ENCODE data around the gene KCNMB2.

The KCNMB2 gene

GRCh38 chr3:178663201-178663934, 127.1 kb downstream of the KCNMB2 start:
- no peak for DNase-seq

GRCh38 chr3:178665747-178666146, 129.5 kb downstream of the KCNMB2 start:
- DNase-seq: no peak

DNA sequence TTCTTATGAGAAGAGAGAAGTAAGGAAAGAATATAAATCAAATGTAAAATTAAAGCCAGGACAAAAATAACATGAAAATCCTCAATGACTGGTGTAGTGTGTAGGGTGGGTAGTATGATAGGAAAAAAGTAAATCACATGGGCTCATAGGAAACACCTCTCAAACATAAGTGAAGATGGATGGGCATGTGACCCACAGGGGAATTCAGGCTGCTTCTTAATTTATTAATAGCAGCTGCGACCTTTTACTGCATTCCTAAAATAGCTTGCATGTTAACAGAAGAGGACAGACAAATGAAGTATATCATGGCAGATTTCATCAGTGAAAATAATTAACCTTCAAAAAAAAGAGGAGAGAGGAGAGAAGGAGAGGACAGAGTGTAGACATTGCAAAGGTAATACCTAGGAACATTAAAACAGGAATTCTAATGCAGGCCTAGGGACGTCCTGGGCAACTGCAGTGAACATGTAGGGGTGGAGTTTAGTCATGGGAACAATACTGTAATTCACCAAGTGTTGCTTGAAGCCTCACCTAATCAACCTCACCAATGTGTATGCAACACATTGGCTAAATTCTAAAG, 132.9 kb downstream of the KCNMB2 start:
- no peak for DNase-seq

DNA sequence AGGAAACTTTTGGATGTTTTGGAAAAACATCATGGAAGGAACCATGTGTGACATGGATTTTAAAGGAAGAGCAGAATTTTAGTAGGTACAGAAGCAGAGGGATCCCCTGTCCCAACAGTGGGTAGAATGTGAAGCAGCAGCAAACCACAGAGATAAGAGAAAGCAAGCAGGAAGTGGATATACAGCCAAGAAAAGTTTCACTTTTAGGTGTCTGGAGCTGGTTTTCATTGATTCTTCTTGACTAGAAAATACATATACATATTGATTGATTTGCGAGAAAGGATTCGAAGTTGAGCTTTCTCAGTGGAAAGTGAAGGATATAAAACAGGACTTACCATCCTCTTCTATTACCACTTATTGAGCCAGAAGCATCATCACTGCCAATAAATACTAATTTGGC, 133.5 kb downstream of the KCNMB2 start:
- no peak for DNase-seq

GRCh38 chr3:178671377-178671776, 135.1 kb downstream of the KCNMB2 start:
- DNase-seq: no peak

DNA sequence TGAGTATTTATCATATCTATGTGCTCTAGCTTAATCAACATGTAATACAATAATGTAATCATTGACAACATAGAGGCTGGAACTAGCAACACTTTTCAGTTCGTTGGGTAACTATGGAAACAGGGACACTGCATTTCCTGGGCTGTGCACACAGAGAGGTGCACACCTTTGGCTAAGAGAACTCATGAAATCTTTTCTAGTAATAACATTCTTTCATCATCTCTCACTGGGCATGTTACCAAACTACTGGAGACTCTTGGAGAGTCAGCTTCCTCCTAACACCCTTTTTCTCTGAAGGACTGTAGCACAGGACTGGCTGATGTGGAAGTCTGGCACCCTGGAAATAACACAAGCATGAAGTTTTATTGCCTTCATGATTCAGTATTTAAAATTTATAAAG, 135.6 kb downstream of the KCNMB2 start:
- no peak for DNase-seq

DNA sequence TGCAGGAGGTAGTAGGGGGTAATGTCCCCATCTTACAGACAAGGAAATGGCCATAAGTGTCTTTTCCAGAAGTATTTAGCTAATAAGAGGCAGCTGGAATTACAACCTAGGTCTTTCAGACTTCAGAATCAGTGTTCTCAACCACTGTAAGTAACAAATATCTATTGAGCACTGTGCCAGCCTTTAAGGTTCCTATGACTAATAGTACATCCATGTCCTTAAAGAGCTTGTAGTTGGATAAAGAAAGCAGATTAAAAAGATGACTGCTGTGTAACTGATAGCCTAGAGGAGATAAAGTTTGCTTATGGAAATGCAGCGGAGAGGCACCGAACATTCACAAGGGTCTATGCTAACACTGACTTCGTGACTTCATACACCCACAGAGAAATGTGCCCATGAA, 136.0 kb downstream of the KCNMB2 start:
- DNase-seq: no peak

DNA sequence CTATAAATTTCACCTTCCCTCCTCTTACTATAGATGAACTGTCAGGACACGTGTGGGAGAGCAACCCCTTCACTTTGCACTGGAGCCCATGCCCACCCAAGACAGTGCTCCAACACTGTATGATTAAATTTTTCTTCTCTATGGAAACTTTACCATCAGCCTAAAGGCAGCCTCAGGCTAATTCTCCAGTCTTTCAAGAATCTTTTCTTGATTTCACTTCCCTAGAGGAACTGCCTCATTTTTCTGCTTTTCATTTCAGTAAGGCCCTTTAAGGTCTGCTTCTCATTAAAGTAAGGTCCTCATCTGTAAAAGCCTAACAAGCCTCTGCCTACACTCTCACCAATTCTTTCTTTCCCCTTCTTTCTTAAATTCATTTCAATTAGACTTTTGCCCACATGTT, 137.3 kb downstream of the KCNMB2 start:
- no peak for DNase-seq

DNA sequence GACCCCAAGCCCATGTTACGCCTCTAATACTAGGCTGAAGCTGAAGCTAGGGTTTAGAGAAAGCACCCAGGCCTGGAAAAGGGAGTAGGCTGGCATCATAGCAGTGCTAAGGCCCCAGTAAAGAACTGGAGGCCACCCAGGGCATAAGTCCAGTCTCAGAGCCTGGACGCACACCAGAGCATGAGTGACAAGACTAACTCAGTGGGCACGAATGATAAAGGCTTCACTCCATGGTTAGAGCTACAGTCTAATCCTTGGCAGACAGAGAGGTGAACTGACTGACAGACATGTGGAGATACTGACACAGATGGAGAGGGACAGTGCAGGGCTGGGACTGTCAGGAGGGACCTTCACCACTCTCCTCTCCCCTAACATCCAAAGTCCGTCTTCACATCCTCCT, 139.8 kb downstream of the KCNMB2 start:
- DNase-seq: no peak

GRCh38 chr3:178676942-178677790, 140.9 kb downstream of the KCNMB2 start:
- no peak for DNase-seq

DNA sequence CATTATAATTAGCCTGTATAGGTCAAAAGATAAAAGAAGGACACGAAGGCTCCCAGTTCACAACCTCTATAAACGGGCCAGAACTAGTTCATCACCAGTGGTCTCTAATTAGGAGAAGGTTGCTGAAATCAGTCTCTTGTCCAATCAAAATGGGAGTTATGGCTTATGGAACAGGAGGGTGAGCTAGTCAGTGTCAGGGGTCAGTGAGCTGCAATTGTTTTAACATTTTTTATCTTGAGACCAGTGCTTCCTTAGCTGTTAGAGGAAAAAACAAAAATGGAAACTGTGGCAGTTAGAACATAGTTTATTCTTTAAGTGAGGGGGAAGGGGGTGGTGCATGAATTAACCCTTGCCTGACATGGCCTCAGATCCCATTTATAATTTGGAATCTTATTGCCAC, 141.7 kb downstream of the KCNMB2 start:
- DNase-seq: no peak

GRCh38 chr3:178680037-178680436, 143.8 kb downstream of the KCNMB2 start:
- no peak for DNase-seq

GRCh38 chr3:178680489-178680888, 144.3 kb downstream of the KCNMB2 start:
- no peak for DNase-seq

DNA sequence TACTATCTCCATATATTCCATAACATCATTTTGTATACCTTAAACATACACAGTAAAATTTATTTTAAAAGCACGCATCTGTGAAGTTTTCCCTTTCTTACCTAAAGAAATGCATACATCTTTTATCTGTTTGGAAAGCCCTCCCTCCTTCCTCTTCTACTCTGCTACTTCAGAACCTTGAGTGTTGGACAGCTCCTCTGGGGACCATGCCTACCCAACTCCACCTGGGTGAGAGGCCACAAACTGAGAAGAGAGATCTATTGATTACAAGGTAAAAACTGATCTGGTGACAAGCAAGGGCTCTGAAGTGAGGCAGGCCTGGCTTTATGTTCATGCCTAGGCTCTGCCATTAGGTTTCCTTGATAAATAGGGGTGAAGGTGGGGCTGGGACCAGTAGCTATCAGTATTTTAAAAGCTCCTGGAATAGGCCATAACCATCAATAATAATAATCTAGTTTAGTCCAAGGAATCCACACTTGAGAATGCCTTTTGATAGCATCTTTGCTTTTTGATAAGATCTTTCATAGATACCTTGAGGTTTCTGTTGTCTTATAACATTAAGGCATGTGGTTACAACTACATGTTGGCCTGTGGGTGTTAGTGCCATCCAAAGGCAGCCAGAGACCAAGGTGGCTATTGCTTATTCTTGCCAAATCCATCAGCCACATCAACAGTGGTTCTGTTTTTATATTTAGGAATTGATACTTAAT, 148.8 kb downstream of the KCNMB2 start:
- no peak for DNase-seq

- DNase-seq: no peak
Observed at GRCh38 chr3:178685591-178685906, 149.3 kb downstream of the KCNMB2 start.

- DNase-seq: no peak
Observed at GRCh38 chr3:178686826-178687225, 150.6 kb downstream of the KCNMB2 start.

GRCh38 chr3:178690571-178690970, 154.3 kb downstream of the KCNMB2 start:
- DNase-seq: no peak

DNA sequence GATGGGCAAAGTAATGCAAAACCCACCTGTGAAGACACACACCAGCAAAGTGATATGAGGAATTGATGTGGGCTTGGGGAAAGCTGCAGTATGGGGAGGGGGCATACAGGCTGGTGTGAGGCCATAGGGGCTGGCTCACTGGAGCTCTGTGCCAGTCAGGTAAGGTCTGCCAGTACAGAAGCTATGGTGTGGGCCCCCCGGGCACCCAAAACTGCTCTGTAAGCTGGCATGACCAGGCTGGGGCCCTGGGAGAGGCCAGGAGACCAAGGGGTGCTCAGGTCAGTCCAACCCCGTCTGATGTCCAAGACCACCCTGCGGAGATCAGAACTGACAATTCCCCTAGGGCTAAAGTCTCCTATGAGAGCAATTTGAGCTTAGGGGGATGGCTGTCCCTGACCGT, 163.1 kb downstream of the KCNMB2 start:
- no peak for DNase-seq

GRCh38 chr3:178699810-178700209, 163.6 kb downstream of the KCNMB2 start:
- DNase-seq: no peak

DNA sequence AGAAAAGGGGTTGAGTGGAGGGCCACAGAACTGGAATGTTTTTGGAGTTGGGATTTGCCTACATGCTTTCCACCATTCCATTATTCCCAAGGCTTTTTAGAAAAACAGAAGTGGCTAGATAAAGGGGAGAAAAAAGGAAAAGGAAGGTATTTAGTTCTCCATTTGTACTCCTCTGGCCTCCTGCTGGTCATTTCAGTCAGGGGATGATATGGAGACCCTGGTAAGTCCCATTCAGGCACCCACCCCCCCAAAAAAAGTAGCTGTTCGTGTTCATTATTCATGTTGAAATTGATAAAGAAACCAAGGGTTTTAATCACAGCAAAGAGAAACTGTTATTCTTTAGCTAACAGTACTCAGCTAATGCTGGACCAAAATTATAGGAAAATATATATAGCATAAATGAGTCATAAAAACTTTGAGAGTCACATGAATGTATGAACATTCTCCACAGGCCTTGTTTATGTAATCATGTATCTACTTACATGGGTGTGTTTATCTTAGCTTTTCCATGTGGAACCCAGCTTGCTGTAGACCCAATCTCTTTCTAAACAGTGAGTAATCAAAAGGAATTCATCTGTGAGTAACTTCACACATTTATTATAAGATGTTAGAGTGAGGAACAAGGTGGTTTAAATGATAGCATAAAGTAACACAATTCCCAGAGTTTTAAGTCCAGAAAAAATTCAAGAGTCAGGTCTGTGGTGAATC, 167.2 kb downstream of the KCNMB2 start:
- no peak for DNase-seq

DNA sequence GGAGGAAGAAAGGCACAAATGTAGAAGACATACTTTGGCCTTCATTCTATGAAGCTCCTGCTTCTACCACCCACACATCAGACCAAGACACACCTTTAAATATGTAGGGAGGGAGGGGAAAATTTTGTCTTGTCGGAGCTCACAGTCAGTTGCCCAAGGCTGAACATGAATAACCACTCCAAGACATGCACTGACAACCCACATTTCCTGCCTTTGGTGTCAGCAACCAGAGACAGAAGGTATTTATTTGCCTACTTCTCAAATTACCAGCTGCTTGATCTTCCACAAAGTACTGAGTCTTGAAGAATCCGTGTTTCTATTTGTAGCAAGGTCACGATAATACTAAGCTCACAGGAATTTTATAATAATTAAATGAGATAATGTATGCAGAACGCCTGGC, 169.7 kb downstream of the KCNMB2 start:
- DNase-seq: no peak

GRCh38 chr3:178706411-178706810, 170.2 kb downstream of the KCNMB2 start:
- no peak for DNase-seq

Data from activated T-cell treated with anti-CD3 and anti-CD28 coated beads for 4 hours (primary cell).